Right lobe of liver (tissue), 6 donors: ENCODE results near the gene DMBX1. TPM values are rescaled to one million over a fixed set of nuclear protein-coding genes. Genes with fewer than 3 reads are reported as not detected.

Source experiments
- ATAC-seq, 4 donors: fragments of 200-7000 bp; cut with Tn5 transposase; one replicate each; pipeline ENCODE4 v1.9.1; 2020; ENCODE audit warnings: mild to moderate bottlenecking in 4 of 4, moderate library complexity in 4 of 4
- DNase-seq, 3 donors: peaks; one replicate each; pipeline ENCODE4 v3.0.0-alpha.2; 2020
- H3K27ac ChIP-seq, 3 donors: fragments of 200-600 bp; one replicate each; pipeline ENCODE4 v1.8.0; 2022
- H3K27me3 ChIP-seq, 2 donors: fragments of 200-600 bp; one replicate each; pipeline ENCODE4 v1.8.0; 2022
- H3K36me3 ChIP-seq, 4 donors: fragments of 200-600 bp; sonication (generic) in 1 of 4; one replicate each; pipeline versions ENCODE4 v1.5.1 to v1.8.0; 2017 to 2022; ENCODE audit warnings: control low read depth in 1 of 4
- H3K4me1 ChIP-seq, 4 donors: fragments of 200-600 bp; sonication (generic) in 1 of 4; one replicate each; pipeline versions ENCODE4 v1.5.1 to v1.8.0; 2017 to 2022; ENCODE audit warnings: control low read depth in 1 of 4
- H3K4me3 ChIP-seq, 3 donors: fragments of 200-600 bp; one replicate each; pipeline ENCODE4 v1.8.0; 2022
- H3K9me3 ChIP-seq, 4 donors: fragments of 200-600 bp; sonication (generic) in 1 of 4; one replicate each; pipeline versions ENCODE4 v1.5.1 to v1.8.0; 2017 to 2022; ENCODE audit warnings: control low read depth in 1 of 4
- POLR2A ChIP-seq: fragments of 450-650 bp; IDR thresholded peaks from one replicate; pipeline ENCODE4 v1.6.1; 2017; ENCODE audit warnings: antibody characterized with exemption, mild to moderate bottlenecking
- WGBS: methylation state at CpG from one replicate; pipeline ENCODE4 v1.1.6; 2018; ENCODE audit warnings: low coverage, low lambda C conversion rate; ENCODE audit not compliant: insufficient coverage; ENCODE audit errors: missing lambda C conversion rate; 5-methylcytosine and 5-hydroxymethylcytosine counted together
- intact Hi-C, 2 donors: fragments of 100-400 bp; cut with DNase I; formaldehyde crosslinking; loops; one replicate each; pipeline versions ENCODE4 v1.11.2 to v1.14.1; 2022
- total RNA-seq, 6 experiments: library from RNA; depleted of rRNA in 2 of 6; stranded (reverse); fragments of >200 nt in 2 of 6; fragmentation: NEBNext Ultra II Directional in 3 of 6; extraction: Animal tissue kit (Norgen Biotek cat#: 25700) in 3 of 6; gene quantifications; one replicate each; pipeline versions ENCODE4 v1.1.0 to v1.2.4, GENCODE V29; 2016 to 2023
- TF ChIP-seq, protein P1 (sequence below), 4 donors: fragments of 200-600 bp in 3 of 4; fragments of 450-650 bp in 1 of 4; IDR thresholded peaks; one replicate each; pipeline versions ENCODE4 v1.5.1 to v1.8.0; 2016 to 2022; ENCODE audit warnings: antibody characterized with exemption in 4 of 4, mild to moderate bottlenecking in 2 of 4
- donor health status: DM: no; HTN: yes; CAD: no.
- donor health status: DM: no; HTN: no; CAD: no.
- donor health status: DM: no; HTN: no; CAD: no.
- donor health status: DM: no; HTN: yes; CAD: no.
- donor health status: DM: no; HTN: yes; CAD: no.

The DMBX1 gene
- total RNA-seq, 6 experiments from 2014 or later, result not detected

- 65% methylated on average over 5 of the region's 8 CpGs for WGBS
- intact Hi-C loops, result loop anchor here (5.0 kb wide), 1 partner anchor 48 kb away; no protein-coding TSS in a partner anchor
- ATAC-seq, result no peak
- no peaks in the 10 kb centered on the region for H3K9me3 ChIP-seq
- no peaks in the 10 kb centered on the region for H3K27me3 ChIP-seq
- H3K36me3 ChIP-seq, result no peaks in the 10 kb centered on the region
- H3K27ac ChIP-seq, result no peak overlapping the region
- peaks cover 0 to 9% (median 0%) of the 10 kb centered on the region in 4 donors for H3K4me1 ChIP-seq
- TF ChIP-seq, protein P1, sequence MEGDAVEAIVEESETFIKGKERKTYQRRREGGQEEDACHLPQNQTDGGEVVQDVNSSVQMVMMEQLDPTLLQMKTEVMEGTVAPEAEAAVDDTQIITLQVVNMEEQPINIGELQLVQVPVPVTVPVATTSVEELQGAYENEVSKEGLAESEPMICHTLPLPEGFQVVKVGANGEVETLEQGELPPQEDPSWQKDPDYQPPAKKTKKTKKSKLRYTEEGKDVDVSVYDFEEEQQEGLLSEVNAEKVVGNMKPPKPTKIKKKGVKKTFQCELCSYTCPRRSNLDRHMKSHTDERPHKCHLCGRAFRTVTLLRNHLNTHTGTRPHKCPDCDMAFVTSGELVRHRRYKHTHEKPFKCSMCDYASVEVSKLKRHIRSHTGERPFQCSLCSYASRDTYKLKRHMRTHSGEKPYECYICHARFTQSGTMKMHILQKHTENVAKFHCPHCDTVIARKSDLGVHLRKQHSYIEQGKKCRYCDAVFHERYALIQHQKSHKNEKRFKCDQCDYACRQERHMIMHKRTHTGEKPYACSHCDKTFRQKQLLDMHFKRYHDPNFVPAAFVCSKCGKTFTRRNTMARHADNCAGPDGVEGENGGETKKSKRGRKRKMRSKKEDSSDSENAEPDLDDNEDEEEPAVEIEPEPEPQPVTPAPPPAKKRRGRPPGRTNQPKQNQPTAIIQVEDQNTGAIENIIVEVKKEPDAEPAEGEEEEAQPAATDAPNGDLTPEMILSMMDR (IDR thresholded peaks at IDR 0.05), result no peak
- no peak for TF ChIP-seq POLR2A
- no peak overlapping the region for H3K4me3 ChIP-seq
- DNase-seq, result peak in 1 of 3 donors; percentile 15
Measured at GRCh38 chr1:46478721-46479485, 10.7 kb upstream of the DMBX1 start.

GRCh38 chr1:46479744-46480350 is 9.8 kb upstream of the DMBX1 start:
- intact Hi-C loops, result loop anchor here (5.0 to 10.0 kb wide), 2 partner anchors 47 to 505 kb away; no protein-coding TSS in a partner anchor
- Histone ChIP-seq H3K27me3 (no peaks in the 10 kb centered on the region), H3K36me3 (no peaks in the 10 kb centered on the region), H3K4me3 (no peak overlapping the region), H3K27ac (no peak overlapping the region), H3K4me1 (peaks cover 0 to 9% (median 0%) of the 10 kb centered on the region in 4 donors), H3K9me3 (no peaks in the 10 kb centered on the region)
- ATAC-seq, result no peak
- WGBS, result 36% methylated on average over 2 of the region's 17 CpGs
- TF ChIP-seq, protein P1 (IDR thresholded peaks at IDR 0.05), result no peak
- TF ChIP-seq POLR2A, result no peak
- peak in 1 of 3 donors; percentile 37 for DNase-seq

DNA sequence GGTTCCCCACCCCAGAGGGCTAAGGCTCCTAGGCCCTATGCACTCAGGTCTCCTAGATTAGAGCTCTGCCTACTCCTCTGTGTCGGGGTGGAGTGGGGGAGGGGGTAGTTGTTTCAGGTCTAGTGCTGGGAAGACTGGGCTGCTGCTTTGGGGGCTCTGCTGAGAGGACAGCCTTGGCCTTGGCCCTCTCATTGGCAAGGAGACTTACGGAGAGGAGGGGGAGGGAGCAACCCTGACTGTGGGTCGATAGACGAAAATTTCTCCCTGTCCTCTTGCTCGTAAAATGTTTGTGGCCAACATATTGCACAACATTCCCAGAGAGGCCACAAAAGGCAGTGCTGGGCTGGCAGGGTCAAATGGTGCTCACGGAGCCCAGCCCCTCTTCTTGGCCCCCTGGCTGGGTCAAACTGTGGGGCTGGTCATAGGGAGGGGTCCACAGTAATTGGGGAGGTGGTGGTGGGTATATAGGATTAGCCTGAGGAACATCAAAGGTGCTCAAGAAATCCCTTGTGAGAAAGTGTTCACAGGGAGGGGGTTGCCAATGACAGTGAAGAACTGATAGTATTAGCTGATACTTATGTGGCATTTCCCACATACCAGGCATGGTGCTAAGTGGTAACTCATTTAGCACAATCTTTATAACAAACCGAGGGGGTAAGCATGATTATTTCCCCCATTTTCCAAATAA is 8.5 kb upstream of the DMBX1 start:
- no peaks in the 10 kb centered on the region for H3K9me3 ChIP-seq
- DNase-seq (peak in 1 of 3 donors; percentile 32), ATAC-seq (peak; percentile 53 to 75 (median 68))
- H3K4me1 ChIP-seq, result peaks cover 0 to 9% (median 0%) of the 10 kb centered on the region in 4 donors
- intact Hi-C loops, result loop anchor here in 1 of 2 donors (10.0 kb wide), 1 partner anchor 504 kb away; no protein-coding TSS in a partner anchor
- no peak overlapping the region for H3K27ac ChIP-seq
- WGBS, result 26% methylated on average over 4 of the region's 7 CpGs
- H3K36me3 ChIP-seq, result no peaks in the 10 kb centered on the region
- H3K4me3 ChIP-seq, result no peak overlapping the region
- TF ChIP-seq, protein P1 (IDR thresholded peaks at IDR 0.05), result no peak
- no peak for TF ChIP-seq POLR2A
- H3K27me3 ChIP-seq, result no peaks in the 10 kb centered on the region

DNA sequence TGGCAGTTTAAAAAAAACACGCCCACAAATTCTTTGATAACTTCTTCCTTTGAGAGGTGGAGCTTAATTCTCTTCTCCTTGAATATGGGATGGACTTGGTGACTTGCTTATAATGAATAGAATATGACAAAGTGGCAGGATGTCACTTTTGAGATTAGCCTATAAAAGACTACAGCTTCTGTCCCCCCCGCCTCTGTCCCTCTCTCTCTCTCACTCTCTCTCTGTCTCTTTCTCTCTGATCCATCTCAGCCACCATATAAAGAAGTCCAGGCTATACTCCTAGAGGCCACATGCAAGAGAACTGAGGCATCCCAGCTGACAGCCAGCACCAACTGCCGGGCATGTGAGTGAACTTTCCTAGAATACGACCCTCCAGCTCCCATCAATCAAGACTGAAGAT is 7.7 kb upstream of the DMBX1 start:
- no peaks in the 10 kb centered on the region for H3K36me3 ChIP-seq
- intact Hi-C loops, result loop anchor here in 1 of 2 donors (10.0 kb wide), 1 partner anchor 503 kb away; no protein-coding TSS in a partner anchor
- H3K4me3 ChIP-seq, result no peak overlapping the region
- peaks cover 0 to 3% of the 10 kb centered on the region in 2 donors for H3K27me3 ChIP-seq
- DNase-seq (no peak), ATAC-seq (no peak)
- no peak for TF ChIP-seq POLR2A
- TF ChIP-seq, protein P1 (IDR thresholded peaks at IDR 0.05), result no peak
- H3K27ac ChIP-seq, result no peak overlapping the region
- H3K4me1 ChIP-seq, result peaks cover 0 to 9% (median 0%) of the 10 kb centered on the region in 4 donors
- WGBS, result 57% methylated on average over 2 of the region's 4 CpGs
- H3K9me3 ChIP-seq, result no peaks in the 10 kb centered on the region
